Pancreas (tissue), 10 donors: ENCODE results near the gene TRERF1. TPM values are rescaled to one million over a fixed set of nuclear protein-coding genes. Genes with fewer than 3 reads are reported as not detected.
A peak's percentile ranks its signal among the peaks of the same experiment; 100 is the strongest.

Source experiments
- ATAC-seq, 4 donors: fragments of 200-7000 bp; cut with Tn5 transposase; one replicate each; pipeline versions ENCODE4 v1.8.0 to v1.9.1; 2020; ENCODE audit warnings: mild to moderate bottlenecking in 4 of 4, moderate library complexity in 4 of 4
- DNase-seq, 6 donors: peaks; one replicate each; pipeline ENCODE4 v3.0.0-alpha.2; 2020
- FAIRE-seq: peaks from 2 replicates; lab custom pipeline; 2012; peaks lifted over from hg19 to GRCh38; lab: Jason Lieb, UNC
- H3K27ac ChIP-seq, 4 donors: fragments of 200-600 bp; sonication (generic); 1 replicate in 3 of 4; 2 replicates in 1 of 4; pipeline versions ENCODE4 v1.5.0 to v1.8.0; 2020
- H3K27me3 ChIP-seq, 4 donors: fragments of 200-600 bp; one replicate each; pipeline ENCODE4 v1.8.0; 2021
- H3K36me3 ChIP-seq, 3 donors: fragments of 200-600 bp; sonication (generic) in 1 of 3; one replicate each; pipeline versions ENCODE4 v1.5.0 to v1.8.0; 2020 to 2021
- H3K4me1 ChIP-seq, 3 donors: fragments of 200-600 bp; one replicate each; pipeline ENCODE4 v1.8.0; 2021
- H3K4me3 ChIP-seq, 4 donors: fragments of 200-600 bp; sonication (generic) in 2 of 4; one replicate each; pipeline versions ENCODE4 v1.5.0 to v1.8.0; 2020 to 2021
- H3K9me3 ChIP-seq, 4 donors: fragments of 200-600 bp; one replicate each; pipeline ENCODE4 v1.8.0; 2021
- CTCF ChIP-seq, 4 donors: fragments of 200-600 bp; sonication (generic) in 3 of 4; IDR thresholded peaks; one replicate each; pipeline versions ENCODE4 v1.5.0 to v1.8.0; 2021; ENCODE audit warnings: antibody characterized with exemption in 4 of 4
- WGBS, 2 donors: extraction: QIAGEN DNeasy Blood & Tissue Kit; methylation state at CpG; one replicate each; pipeline ENCODE4 v1.1.7; 2013; 5-methylcytosine and 5-hydroxymethylcytosine counted together
- intact Hi-C, 3 donors: fragments of 100-400 bp; cut with DNase I; formaldehyde crosslinking; loops; one replicate each; pipeline versions ENCODE4 v1.11.1 to v1.14.2; 2022
- polyA plus RNA-seq, 2 donors: library from polyadenylated mRNA; stranded (reverse); fragments of 200-250 nt; gene quantifications; one replicate each; pipeline ENCODE4 v1.2.3, GENCODE V29; 2013
- total RNA-seq, 6 donors: library from RNA; stranded (reverse); fragmentation: NEBNext Ultra II Directional in 4 of 6; extraction: Animal tissue kit (Norgen Biotek cat#: 25700) in 4 of 6; gene quantifications; one replicate each; pipeline versions ENCODE4 v1.2.1 to v1.2.4, GENCODE V29; 2021 to 2023
- donor health status: healthy with polysubstance abuse.
- donor health status: DM: no; HTN: no; CAD: no; lungs with moderate emphysema.
- donor health status: DM: no; HTN: no; CAD: no.
- donor health status: control.
- donor health status: control.
- donor health status: Bipolar disorder and iron deficiency.
- donor health status: DM: yes; HTN: yes; CAD: no.
- donor health status: DM: no; HTN: no; CAD: no.
- donor health status: DM: no; HTN: no; CAD: no.
- donor health status: DM: yes; HTN: yes; CAD: no.

The TRERF1 gene
- total and polyA plus RNA-seq, 8 donors, result 0.94 to 2.5 (median 1.5) TPM

- FAIRE-seq (no peak), ATAC-seq (peak; percentile 75 to 88 (median 80)), DNase-seq (peak; percentile 37 to 86 (median 76))
- Histone ChIP-seq H3K4me1 (peaks cover 0 to 8% (median 4%) of the 10 kb centered on the region in 3 donors), H3K4me3 (no peak overlapping the region), H3K27me3 (no peaks in the 10 kb centered on the region), H3K9me3 (no peaks in the 10 kb centered on the region), H3K36me3 (no peaks in the 10 kb centered on the region), H3K27ac (peak overlapping the region in 2 of 4 donors; percentile 2 to 48)
- TF ChIP-seq CTCF (IDR thresholded peaks at IDR 0.05), result no peak
- intact Hi-C loops, result loop anchor here in 1 of 3 donors (10.0 kb wide), 1 partner anchor 293 kb away; no protein-coding TSS in a partner anchor
- 22 to 26% methylated on average over 9 of the region's 9 CpGs for WGBS, 2 donors
Observed at GRCh38 chr6:42251911-42252637, 199.7 kb downstream of the TRERF1 start.

GRCh38 chr6:42251500-42251899 is 200.2 kb downstream of the TRERF1 start:
- intact Hi-C loops, result loop anchor here in 1 of 3 donors (10.0 kb wide), 1 partner anchor 293 kb away; no protein-coding TSS in a partner anchor
- H3K4me1 ChIP-seq, result peaks cover 0 to 8% (median 4%) of the 10 kb centered on the region in 3 donors
- H3K36me3 ChIP-seq, result no peaks in the 10 kb centered on the region
- TF ChIP-seq CTCF (IDR thresholded peaks at IDR 0.05), result no peak
- FAIRE-seq (no peak), DNase-seq (no peak), ATAC-seq (peak in 2 of 4 donors; percentile 34 to 42)
- H3K4me3 ChIP-seq, result no peak overlapping the region
- whole genome bisulfite sequencing, 2 donors, result 67 to 84% methylated on average over 1 of the region's 1 CpG
- H3K9me3 ChIP-seq, result no peaks in the 10 kb centered on the region
- H3K27ac ChIP-seq, result no peak overlapping the region
- H3K27me3 ChIP-seq, result no peaks in the 10 kb centered on the region

DNA sequence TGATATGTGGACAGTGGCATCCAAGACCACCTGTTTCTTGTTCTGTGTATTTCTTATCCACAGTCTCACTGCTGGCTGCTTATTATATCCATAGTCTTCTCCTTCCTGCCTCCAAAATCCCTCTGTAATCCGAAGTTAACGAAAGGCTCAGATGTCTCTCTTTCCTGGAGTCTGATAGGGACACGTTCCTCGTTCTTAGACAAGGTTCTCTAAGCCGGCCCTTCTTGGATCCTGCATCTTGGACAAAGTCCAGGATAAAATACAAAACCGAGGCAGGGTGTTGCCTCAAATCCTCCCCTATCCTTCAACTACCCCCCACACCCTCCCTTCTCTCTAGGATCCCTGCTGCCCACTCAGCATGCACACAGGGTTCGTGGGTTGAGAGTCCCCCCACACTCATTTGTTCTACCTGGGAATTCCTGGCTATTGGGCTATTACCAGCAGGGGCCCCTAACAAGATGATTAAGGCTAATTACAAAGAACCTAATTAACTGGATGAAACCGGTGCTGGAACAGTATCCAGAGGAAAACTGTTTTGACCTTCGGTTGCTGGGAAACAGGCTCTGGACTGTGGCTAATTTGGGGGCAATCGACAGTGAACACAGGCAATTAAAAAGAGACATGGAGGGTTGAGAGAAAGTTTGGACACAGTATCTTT is 201.3 kb downstream of the TRERF1 start:
- no peak overlapping the region for H3K27ac ChIP-seq
- no peak for FAIRE-seq
- H3K4me1 ChIP-seq, result peaks cover 0 to 8% (median 4%) of the 10 kb centered on the region in 3 donors
- no peaks in the 10 kb centered on the region for H3K36me3 ChIP-seq
- no peaks in the 10 kb centered on the region for H3K9me3 ChIP-seq
- intact Hi-C loops, result loop anchor here in 1 of 3 donors (10.0 kb wide), 1 partner anchor 294 kb away; no protein-coding TSS in a partner anchor
- H3K4me3 ChIP-seq, result no peak overlapping the region
- H3K27me3 ChIP-seq, result no peaks in the 10 kb centered on the region
- ATAC-seq, result no peak
- no peak for TF ChIP-seq CTCF (IDR thresholded peaks at IDR 0.05)
- DNase-seq, result no peak
- 82 to 83% methylated on average over 10 of the region's 10 CpGs for WGBS, 2 donors

- Histone ChIP-seq H3K4me3 (no peak overlapping the region), H3K36me3 (no peaks in the 10 kb centered on the region), H3K9me3 (no peaks in the 10 kb centered on the region), H3K27ac (no peak overlapping the region), H3K27me3 (no peaks in the 10 kb centered on the region), H3K4me1 (peaks cover 0 to 8% (median 4%) of the 10 kb centered on the region in 3 donors)
- no peak for DNase-seq
- ATAC-seq, result no peak
- 69 to 81% methylated on average over 3 of the region's 3 CpGs for WGBS, 2 donors
- intact Hi-C loops, result no loop called here
- no peak for TF ChIP-seq CTCF (IDR thresholded peaks at IDR 0.05)
- no peak for FAIRE-seq
Observed at GRCh38 chr6:42249279-42249678, 202.4 kb downstream of the TRERF1 start.
